A549 (cell line): Measurements from ENCODE around the gene FUOM. TPM values are rescaled to one million over a fixed set of nuclear protein-coding genes. Genes with fewer than 3 reads are reported as not detected.

Experiments used
- ATAC-seq, 2 experiments: fragments of 200-7000 bp in 1 of 2; fragments of >200 bp in 1 of 2; cut with Nextera tagmentation in 1 of 2; cut with Tn5 transposase in 1 of 2; 3 replicates each; pipeline versions ENCODE4 v1.8.0 to v1.9.1; 2018 to 2020; ENCODE audit warnings: mild to moderate bottlenecking in 1 of 2, moderate library complexity in 1 of 2
- CTCF ChIA-PET: fragments of 300-600 bp; sonication (Branson Sonifier 250); formaldehyde crosslinking; extraction: SDS; loops from one replicate; lab custom pipeline; 2021; ENCODE audit warnings: antibody characterized with exemption, inconsistent platforms; lab: Yijun Ruan, JAX
- POLR2A ChIA-PET: fragments of 350-600 bp; formaldehyde crosslinking; extraction: SDS; loops from one replicate; lab custom pipeline; 2021; ENCODE audit warnings: antibody characterized with exemption, inconsistent platforms; lab: Yijun Ruan, JAX
- DNase-seq, 2 experiments: peaks; one replicate each; pipeline versions ENCODE4 v3.0.0 to v3.0.0-alpha.2; 2011 to 2016; ENCODE audit warnings: low read depth in 1 of 2, low spot score in 1 of 2
- FAIRE-seq: peaks from 2 replicates; lab custom pipeline; 2011; peaks lifted over from hg19 to GRCh38; lab: Jason Lieb, UNC
- H3K27ac ChIP-seq, 2 experiments: fragments of >200 bp; sonication (Bioruptor Twin); formaldehyde crosslinking; 3 replicates each; pipeline ENCODE4 v1.5.1; 2016 to 2017
- H3K4me1 ChIP-seq: fragments of >200 bp; sonication (Bioruptor Twin); formaldehyde crosslinking; 3 replicates; pipeline ENCODE4 v1.6.1; 2016
- H3K4me2 ChIP-seq: fragments of >200 bp; sonication (Bioruptor Twin); formaldehyde crosslinking; 3 replicates; pipeline ENCODE4 v1.6.1; 2016
- H3K4me3 ChIP-seq: fragments of >200 bp; sonication (Bioruptor Twin); formaldehyde crosslinking; 3 replicates; pipeline ENCODE4 v1.5.1; 2016
- H3K9me3 ChIP-seq: fragments of >200 bp; sonication (Bioruptor Twin); formaldehyde crosslinking; 3 replicates; pipeline ENCODE4 v1.6.1; 2016
- BHLHE40 ChIP-seq: IDR thresholded peaks from 2 replicates; pipeline ENCODE4 v1.6.1; 2012; ENCODE audit warnings: low read depth, low read length, inconsistent platforms
- CBX8 ChIP-seq: fragments of 200-600 bp; sonication (generic); IDR thresholded peaks from 2 replicates; pipeline ENCODE4 v1.6.1; 2016
- CHD4 ChIP-seq: fragments of 200-600 bp; sonication (generic); IDR thresholded peaks from 2 replicates; pipeline ENCODE4 v1.6.1; 2016; ENCODE audit warnings: antibody characterized with exemption, mild to moderate bottlenecking, borderline replicate concordance
- EHF ChIP-seq: fragments of 250-450 bp; sonication (Bioruptor Pico); IDR thresholded peaks from 2 replicates; pipeline ENCODE4 v1.5.0; 2020; ENCODE audit warnings: mild to moderate bottlenecking
- ELK1 ChIP-seq: fragments of 150-350 bp; IDR thresholded peaks from 2 replicates; pipeline ENCODE4 v1.6.1; 2014; ENCODE audit warnings: low read depth, mild to moderate bottlenecking, low read length
- FOSB ChIP-seq: fragments of 250-450 bp; sonication (Bioruptor Pico); IDR thresholded peaks from 2 replicates; pipeline ENCODE4 v1.5.0; 2020; ENCODE audit warnings: mild to moderate bottlenecking, moderate library complexity
- FOSL2 ChIP-seq, 2 experiments: fragments of 450-650 bp in 1 of 2; fragments of >200 bp in 1 of 2; sonication (Bioruptor Twin) in 1 of 2; formaldehyde crosslinking; IDR thresholded peaks; 2 replicates each; pipeline versions ENCODE4 v1.5.0 to v1.6.1; 2016 to 2020; ENCODE audit warnings: mild to moderate bottlenecking in 1 of 2, moderate library complexity in 1 of 2
- HMGXB4 ChIP-seq: fragments of 250-450 bp; sonication (Bioruptor Pico); IDR thresholded peaks from 2 replicates; pipeline ENCODE4 v1.5.0; 2021; ENCODE audit warnings: mild to moderate bottlenecking, moderate library complexity, borderline replicate concordance
- HOXA7 ChIP-seq: fragments of 250-450 bp; sonication (Bioruptor Pico); IDR thresholded peaks from 2 replicates; pipeline ENCODE4 v1.5.0; 2020; ENCODE audit warnings: mild to moderate bottlenecking, moderate library complexity
- HOXB5 ChIP-seq: fragments of 250-450 bp; sonication (Bioruptor Pico); IDR thresholded peaks from 2 replicates; pipeline ENCODE4 v1.5.0; 2020; ENCODE audit warnings: mild to moderate bottlenecking, moderate library complexity
- JUN ChIP-seq, 2 experiments: fragments of >200 bp; sonication (Bioruptor Twin); formaldehyde crosslinking; IDR thresholded peaks; 2 replicates in 1 of 2; 3 replicates in 1 of 2; pipeline ENCODE4 v1.6.1; 2016 to 2017
- JUNB ChIP-seq: fragments of >200 bp; sonication (Bioruptor Twin); formaldehyde crosslinking; IDR thresholded peaks from 2 replicates; pipeline ENCODE4 v1.6.1; 2016
- KDM1A ChIP-seq: fragments of 200-600 bp; sonication (generic); IDR thresholded peaks from 2 replicates; pipeline ENCODE4 v1.6.1; 2016; ENCODE audit warnings: low read depth, mild to moderate bottlenecking
- KDM5A ChIP-seq: fragments of 200-600 bp; sonication (generic); IDR thresholded peaks from 2 replicates; pipeline ENCODE4 v1.6.1; 2016; ENCODE audit warnings: antibody characterized with exemption, mild to moderate bottlenecking
- MYC ChIP-seq: IDR thresholded peaks from 2 replicates; pipeline ENCODE4 v1.6.1; 2012; ENCODE audit warnings: mild to moderate bottlenecking, inconsistent platforms, low read length, improper control_type of control experiment, borderline replicate concordance
- NPAS2 ChIP-seq: fragments of 250-450 bp; sonication (Bioruptor Pico); IDR thresholded peaks from 2 replicates; pipeline ENCODE4 v1.8.0; 2022; ENCODE audit warnings: mild to moderate bottlenecking, moderate library complexity, borderline replicate concordance
- NR3C1 ChIP-seq: fragments of >200 bp; sonication (Bioruptor Twin); formaldehyde crosslinking; IDR thresholded peaks from 3 replicates; pipeline ENCODE4 v1.6.1; 2017
- PBX3 ChIP-seq: IDR thresholded peaks from 2 replicates; pipeline ENCODE4 v1.6.1; 2012
- PHF8 ChIP-seq: fragments of 200-600 bp; sonication (generic); IDR thresholded peaks from 2 replicates; pipeline ENCODE4 v1.6.1; 2016; ENCODE audit warnings: low read depth, mild to moderate bottlenecking, antibody characterized with exemption, moderate library complexity, borderline replicate concordance
- POLR2A ChIP-seq: IDR thresholded peaks from 2 replicates; pipeline ENCODE4 v1.6.1; 2012; ENCODE audit warnings: mild to moderate bottlenecking, low read length
- RAD21 ChIP-seq, 2 experiments: fragments of >200 bp in 1 of 2; sonication (Bioruptor Twin) in 1 of 2; formaldehyde crosslinking in 1 of 2; IDR thresholded peaks in 1 of 2; conservative IDR thresholded peaks in 1 of 2; 2 replicates in 1 of 2; 3 replicates in 1 of 2; pipeline ENCODE4 v1.6.1; 2012 to 2018; ENCODE audit warnings: inconsistent platforms in 1 of 2
- SMC3 ChIP-seq: fragments of >200 bp; sonication (Bioruptor Twin); formaldehyde crosslinking; IDR thresholded peaks from 3 replicates; pipeline ENCODE4 v1.6.1; 2018; ENCODE audit warnings: inconsistent platforms
- USF2 ChIP-seq: fragments of 450-650 bp; IDR thresholded peaks from 2 replicates; pipeline ENCODE4 v1.6.1; 2014; ENCODE audit warnings: antibody characterized with exemption
- WGBS: methylation state at CpG from one replicate; pipeline ENCODE4 v1.1.6; 2017; ENCODE audit errors: missing lambda C conversion rate; 5-methylcytosine and 5-hydroxymethylcytosine counted together
- polyA plus RNA-seq, 4 experiments: library from polyadenylated mRNA; depleted of rRNA in 3 of 4; stranded (reverse); fragments of >200 nt; fragmentation: RNase III in 1 of 4; extraction: RNeasy Plus Mini Kit Qiagen cat#74134 plus additional on column Dnase treatment in 1 of 4; gene quantifications; 2 replicates in 3 of 4; 3 replicates in 1 of 4; pipeline ENCODE4 v1.2.3, GENCODE V29; 2011 to 2017
- TF ChIP-seq, protein P1 (sequence below): fragments of >200 bp; sonication (Bioruptor Twin); formaldehyde crosslinking; IDR thresholded peaks from 3 replicates; pipeline ENCODE4 v1.6.1; 2016
- TF ChIP-seq, protein P2 (sequence below): IDR thresholded peaks from 2 replicates; pipeline ENCODE4 v1.6.1; 2012; ENCODE audit warnings: low read depth, borderline replicate concordance

The FUOM gene
- polyA plus RNA-seq, 2 of the 4 experiments (the other 2 are of a cell fraction) = 6.8 to 8.1 TPM

- Histone ChIP-seq H3K27ac (no peak overlapping the region), H3K4me2 (no peak overlapping the region), H3K4me3 (no peak overlapping the region), H3K9me3 (no peaks in the 10 kb centered on the region)
- DNase-seq (no peak), FAIRE-seq (no peak)
- 80% methylated on average over 4 of the region's 4 CpGs for whole genome bisulfite sequencing
- CTCF ChIA-PET = interaction anchor here (9.2 kb wide), 1 partner anchor 13 kb away, joined by 76 read pairs; no protein-coding TSS in a partner anchor
- TF ChIP-seq POLR2A = no peak
- TF ChIP-seq, protein P1, sequence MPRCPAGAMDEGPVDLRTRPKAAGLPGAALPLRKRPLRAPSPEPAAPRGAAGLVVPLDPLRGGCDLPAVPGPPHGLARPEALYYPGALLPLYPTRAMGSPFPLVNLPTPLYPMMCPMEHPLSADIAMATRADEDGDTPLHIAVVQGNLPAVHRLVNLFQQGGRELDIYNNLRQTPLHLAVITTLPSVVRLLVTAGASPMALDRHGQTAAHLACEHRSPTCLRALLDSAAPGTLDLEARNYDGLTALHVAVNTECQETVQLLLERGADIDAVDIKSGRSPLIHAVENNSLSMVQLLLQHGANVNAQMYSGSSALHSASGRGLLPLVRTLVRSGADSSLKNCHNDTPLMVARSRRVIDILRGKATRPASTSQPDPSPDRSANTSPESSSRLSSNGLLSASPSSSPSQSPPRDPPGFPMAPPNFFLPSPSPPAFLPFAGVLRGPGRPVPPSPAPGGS = no peak
- TF ChIP-seq NPAS2 (CRISPR knock-in tag) = no peak
- TF ChIP-seq ELK1 = no peak
- no peak for TF ChIP-seq MYC
- TF ChIP-seq EHF (CRISPR knock-in tag) = no peak
- TF ChIP-seq NR3C1 = no peak
- no peak for TF ChIP-seq JUNB
- TF ChIP-seq KDM5A = no peak
- no peak for TF ChIP-seq HOXA7 (CRISPR knock-in tag)
- TF ChIP-seq FOSL2 (IDR thresholded peaks at IDR 0.05) = no peak
- TF ChIP-seq FOSL2 (CRISPR knock-in tag; IDR thresholded peaks at IDR 0.05) = no peak
- TF ChIP-seq BHLHE40 = no peak
- TF ChIP-seq RAD21 (conservative IDR thresholded peaks at IDR 0.05 in 1 of 2, IDR thresholded peaks at IDR 0.05 in 1 of 2) = no peak
- no peak for TF ChIP-seq FOSB (CRISPR knock-in tag)
- TF ChIP-seq, all 56 proteins: peak for 0
- peaks cover 6% of the 10 kb centered on the region; the same call in 2 of the 3 replicates for H3K4me1 ChIP-seq
- POLR2A ChIA-PET = no interaction called here
- no peak for ATAC-seq
Measured at GRCh38 chr10:133341983-133342382, 15.8 kb downstream of the FUOM start.

- no peak overlapping the region for H3K27ac ChIP-seq
- H3K4me1 ChIP-seq = peaks cover 24% of the 10 kb centered on the region
- TF ChIP-seq NPAS2 (CRISPR knock-in tag) (no peak), FOSL2 (IDR thresholded peaks at IDR 0.05) (no peak), FOSL2 (CRISPR knock-in tag; IDR thresholded peaks at IDR 0.05) (no peak), PBX3 (no peak), KDM1A (no peak), CBX8 (no peak), NR3C1 (no peak), USF2 (no peak), PHF8 (no peak), CHD4 (no peak), KDM5A (no peak), SMC3 (no peak), HMGXB4 (CRISPR knock-in tag) (no peak), HOXB5 (CRISPR knock-in tag) (no peak), JUN (IDR thresholded peaks at IDR 0.05) (no peak)
- TF ChIP-seq, protein P2, sequence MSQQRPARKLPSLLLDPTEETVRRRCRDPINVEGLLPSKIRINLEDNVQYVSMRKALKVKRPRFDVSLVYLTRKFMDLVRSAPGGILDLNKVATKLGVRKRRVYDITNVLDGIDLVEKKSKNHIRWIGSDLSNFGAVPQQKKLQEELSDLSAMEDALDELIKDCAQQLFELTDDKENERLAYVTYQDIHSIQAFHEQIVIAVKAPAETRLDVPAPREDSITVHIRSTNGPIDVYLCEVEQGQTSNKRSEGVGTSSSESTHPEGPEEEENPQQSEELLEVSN = no peak
- 80% methylated on average over 12 of the region's 13 CpGs for WGBS
- no peak overlapping the region for H3K4me3 ChIP-seq
- CTCF ChIA-PET = interaction anchor here (1.1 to 9.2 kb wide), 2 partner anchors 8 to 11 kb away, joined by 3 to 76 read pairs; no protein-coding TSS in a partner anchor
- no peak overlapping the region for H3K4me2 ChIP-seq
- DNase-seq (no peak), ATAC-seq (no peak), FAIRE-seq (no peak)
- POLR2A ChIA-PET = no interaction called here
- no peaks in the 10 kb centered on the region for H3K9me3 ChIP-seq
Measured at GRCh38 chr10:133339708-133340380, 18.0 kb downstream of the FUOM start.
